Stimulated activated CD8-positive, alpha-beta memory T cell treated with anti-CD3 and anti-CD28 coated beads, Interleukin-15, amount 100 ng/mL, for 24 hours (primary cell): ENCODE results near the gene SH2D3C.
A peak's percentile ranks its signal among the peaks of the same experiment; 100 is the strongest.

ENCODE experiments used
- DNase-seq: peaks from one replicate; pipeline ENCODE4 v3.0.0-alpha.2; 2020; ENCODE audit warnings: low read depth

Gene SH2D3C

DNA sequence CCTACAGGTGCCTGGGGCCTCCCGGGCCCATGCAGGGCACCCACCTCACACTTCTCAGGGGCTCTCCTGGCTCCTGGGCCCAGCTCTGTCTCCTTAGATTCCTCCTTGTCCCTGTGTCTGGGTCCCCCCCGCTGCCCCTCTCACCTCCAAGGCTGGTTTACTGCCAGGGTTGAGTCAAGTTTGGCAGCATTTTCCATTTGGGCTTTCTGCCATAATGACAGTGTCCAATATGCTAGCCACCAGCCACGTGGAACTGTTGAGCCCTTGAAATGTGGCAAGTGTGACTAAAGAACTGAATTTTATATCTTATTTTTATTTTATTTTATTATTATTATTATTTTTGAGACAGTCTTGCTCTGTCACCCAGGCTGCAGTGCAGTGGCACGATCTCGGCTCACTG, 60.7 kb downstream of the SH2D3C start:
- DNase-seq: no peak

DNA sequence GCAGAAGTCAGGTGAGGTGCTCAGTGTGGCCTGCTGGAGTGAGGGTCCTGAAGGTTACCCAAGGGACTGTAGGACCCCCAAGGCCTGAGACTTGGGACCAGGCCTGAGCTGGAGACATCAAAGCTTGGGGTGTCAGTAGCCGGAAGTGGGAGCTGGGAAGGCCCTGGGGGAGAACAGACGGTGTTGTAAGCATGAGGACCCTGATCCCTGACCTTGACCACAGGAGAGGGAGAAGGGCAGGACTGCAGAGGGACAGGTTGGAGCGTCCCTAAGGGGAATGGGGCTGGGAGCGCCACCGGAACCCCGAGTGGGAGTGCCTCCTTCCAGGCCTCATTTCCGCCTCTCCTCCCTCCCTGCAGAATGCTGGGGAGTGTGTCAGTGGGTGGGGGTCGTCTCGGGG, 62.1 kb downstream of the SH2D3C start:
- no peak for DNase-seq

DNA sequence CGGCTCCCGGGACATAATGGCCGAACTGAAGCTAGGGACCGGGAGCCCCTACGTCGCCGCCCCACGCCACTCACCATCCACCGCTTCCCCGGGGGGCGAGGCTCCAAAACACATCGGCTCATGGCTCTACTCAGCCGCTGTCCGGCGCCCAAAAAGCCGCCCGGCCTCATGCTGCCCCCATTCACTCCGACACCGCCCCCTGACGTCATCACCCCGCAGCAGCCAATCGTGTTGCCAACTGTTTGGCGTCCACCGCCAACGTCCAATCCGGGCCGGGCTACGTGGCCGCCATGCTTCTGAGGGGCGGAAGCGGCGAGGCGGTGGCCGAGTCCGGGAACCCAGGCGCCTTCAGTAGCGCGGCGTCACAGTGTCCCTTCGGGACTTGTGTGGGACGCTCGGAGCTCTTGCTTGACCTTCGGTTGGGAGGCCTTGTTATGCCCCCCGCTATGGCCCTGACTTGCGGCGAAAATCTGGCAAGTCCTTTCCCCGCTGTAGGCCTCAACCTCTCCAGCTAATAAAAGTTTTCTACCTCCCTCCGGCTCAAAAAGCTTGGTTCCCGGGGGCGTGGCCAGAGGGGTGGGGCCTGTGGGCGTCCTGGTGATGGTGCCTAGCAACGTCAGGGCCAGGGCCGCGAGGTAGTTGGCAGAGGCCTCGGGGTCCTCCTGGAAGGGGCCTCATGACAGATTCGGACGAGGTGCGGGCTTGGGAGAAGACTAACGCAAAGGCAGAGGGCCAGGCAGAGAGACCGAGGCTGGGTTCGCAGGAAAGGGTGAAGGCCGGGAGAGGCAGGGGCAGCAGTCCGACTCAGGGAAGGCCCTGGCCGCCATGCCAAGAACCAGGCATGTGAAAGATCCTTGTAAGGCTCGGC, 62.8 kb downstream of the SH2D3C start, which contains the start of the genes PTRH1 and TTC16:
TSS of gene PTRH1 (minus strand) at position 194 of the 868 bp plus-strand sequence. CDS start at position 170, 24 bp downstream.
TSS of gene TTC16 (plus strand) at position 610 of the 868 bp plus-strand sequence. CDS start at position 677, 67 bp downstream.
- peak; percentile 95 for DNase-seq

DNA sequence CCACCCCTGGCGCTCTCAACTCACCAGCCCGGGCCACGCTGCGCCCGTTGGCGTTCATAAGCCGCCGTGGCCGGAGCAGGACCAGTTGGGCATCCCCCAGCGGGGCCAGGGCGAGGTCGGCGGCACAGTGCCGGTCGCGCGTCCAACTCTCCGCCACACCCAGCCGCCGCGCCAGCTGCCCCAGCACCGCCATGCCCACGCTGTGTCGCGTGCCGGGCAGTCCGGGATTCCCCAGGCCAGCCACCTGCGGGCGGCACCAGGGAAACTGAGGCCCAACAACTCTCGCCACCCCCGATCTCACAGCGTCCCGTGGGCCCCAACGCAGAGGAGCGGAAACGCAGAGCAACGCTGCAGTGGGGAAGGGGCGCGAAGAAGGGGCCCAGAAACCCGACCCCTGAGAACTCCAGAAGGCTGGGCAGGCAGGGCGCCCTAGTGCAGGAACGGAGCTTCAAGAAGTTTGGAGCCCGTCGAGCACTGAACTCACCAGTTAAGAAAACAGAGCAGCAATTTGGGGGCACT, 63.5 kb downstream of the SH2D3C start:
- DNase-seq: no peak

DNA sequence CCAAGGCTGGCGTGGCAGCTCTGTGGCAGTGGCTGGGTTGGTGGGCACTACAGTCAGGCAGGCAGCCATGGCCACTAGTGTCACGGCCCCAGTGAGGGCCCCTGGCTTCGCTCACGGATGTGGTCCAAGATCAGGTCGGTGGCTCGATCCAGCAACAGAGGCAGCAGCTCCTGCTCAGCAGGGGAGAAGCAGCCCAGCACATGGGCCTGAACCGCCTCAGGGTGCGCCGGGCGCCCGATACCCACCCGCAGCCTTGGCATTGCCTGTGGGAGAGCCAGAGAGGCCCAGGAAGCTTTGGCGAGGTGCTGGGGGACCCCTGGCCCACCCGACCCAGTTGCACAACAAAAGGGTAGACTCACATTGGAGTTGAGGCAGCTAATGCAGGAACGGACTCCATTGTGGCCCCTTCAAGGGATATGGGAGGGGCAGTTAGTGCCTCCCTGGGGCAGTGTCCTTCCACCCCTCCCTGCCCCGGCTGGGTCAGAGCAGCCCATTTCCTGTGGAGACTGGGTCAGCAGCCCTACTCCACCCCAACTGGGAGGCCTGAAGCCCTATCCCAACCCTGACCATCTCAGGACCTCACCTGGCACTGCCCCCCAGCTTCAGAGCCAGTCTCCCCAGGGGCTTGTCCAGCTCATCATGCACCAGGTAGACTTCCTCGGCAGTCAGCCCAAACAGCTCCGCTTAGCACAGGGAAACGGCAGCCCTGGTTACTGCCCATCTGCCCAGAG, 64.3 kb downstream of the SH2D3C start:
- no peak for DNase-seq

DNA sequence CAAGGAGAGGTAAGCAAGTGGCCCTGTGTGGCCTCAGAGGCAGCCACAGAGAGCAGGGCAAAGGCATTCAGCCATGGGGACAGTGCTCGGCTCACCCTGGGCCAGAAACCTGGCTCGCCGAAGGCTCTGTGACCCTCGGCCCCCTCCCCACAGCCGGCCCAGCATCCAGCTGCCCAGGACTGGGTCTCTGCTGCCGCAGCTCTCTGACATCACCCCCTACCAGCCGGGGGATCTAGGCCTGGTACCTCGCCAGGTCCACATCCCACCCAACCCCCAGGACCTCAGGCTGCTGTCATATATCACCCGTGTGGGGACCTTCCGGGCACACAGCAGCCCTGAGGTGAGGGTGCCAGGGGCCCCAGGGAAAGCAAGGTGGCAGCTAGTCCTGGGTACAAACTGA, 65.6 kb downstream of the SH2D3C start:
- DNase-seq: no peak

DNA sequence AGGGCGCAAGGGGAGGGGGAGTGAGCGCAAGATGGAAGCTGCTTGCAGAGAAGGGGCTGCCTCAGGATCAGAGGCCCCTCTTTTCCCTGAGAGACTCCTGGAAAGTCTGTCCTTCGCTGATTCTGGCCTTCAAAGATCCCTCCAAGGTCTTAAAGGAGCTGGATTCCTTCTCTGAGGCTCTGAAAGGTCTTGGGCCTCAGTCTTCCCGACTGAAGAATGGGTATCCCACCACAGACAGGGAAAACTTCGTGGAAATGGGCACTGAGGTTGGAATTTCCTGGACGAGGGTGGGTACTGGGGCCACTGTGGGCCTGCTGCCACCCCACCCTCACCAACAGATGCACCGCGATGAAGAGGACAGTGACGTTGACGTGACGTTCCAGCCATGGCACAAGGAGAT, 66.1 kb downstream of the SH2D3C start:
- DNase-seq: no peak

DNA sequence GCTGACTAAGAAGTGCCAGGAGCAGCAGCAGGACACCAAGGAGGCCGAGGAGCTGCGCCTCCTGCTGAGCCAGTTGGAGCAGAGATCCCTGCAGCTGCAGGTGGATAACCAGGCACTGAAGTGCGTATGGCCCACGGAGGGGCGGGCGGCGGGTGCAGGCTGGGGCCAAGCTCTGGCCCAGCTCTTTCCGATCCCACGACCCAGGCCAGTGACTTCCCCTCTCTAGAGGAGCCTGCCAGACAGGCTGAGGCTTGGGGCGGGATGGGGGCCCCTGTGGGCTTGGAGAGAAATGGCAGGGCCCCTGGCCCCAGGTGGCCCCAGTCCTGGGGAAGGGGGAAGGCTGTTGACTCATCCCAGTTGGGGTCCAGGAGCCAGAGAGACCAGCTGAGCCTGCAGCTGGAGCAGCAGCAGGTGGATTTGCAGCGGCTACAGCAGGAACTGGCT, 66.6 kb downstream of the SH2D3C start:
- DNase-seq: no peak

DNA sequence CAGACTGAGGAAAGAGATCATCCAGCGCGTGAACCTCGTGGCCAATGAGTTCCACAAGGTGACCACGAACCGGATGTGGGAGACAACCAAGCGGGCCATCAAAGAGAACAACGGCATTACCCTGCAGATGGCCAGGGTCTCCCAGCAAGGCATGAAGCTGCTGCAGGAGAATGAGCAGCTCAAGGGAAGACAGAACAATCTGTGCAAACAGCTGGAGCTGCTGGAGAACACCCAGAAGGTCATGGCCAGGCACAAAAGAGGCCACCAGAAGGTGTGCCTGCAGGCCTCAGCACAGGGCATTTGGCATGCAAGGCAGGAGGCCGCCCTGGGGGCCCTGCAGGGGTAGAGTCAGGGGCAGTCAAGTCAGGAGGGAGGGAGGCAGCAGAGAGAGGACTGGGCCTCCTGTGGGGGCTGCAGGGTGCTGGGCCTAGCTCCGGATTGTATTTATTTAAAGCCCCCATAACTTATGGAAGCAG, 67.2 kb downstream of the SH2D3C start:
- DNase-seq: no peak

DNA sequence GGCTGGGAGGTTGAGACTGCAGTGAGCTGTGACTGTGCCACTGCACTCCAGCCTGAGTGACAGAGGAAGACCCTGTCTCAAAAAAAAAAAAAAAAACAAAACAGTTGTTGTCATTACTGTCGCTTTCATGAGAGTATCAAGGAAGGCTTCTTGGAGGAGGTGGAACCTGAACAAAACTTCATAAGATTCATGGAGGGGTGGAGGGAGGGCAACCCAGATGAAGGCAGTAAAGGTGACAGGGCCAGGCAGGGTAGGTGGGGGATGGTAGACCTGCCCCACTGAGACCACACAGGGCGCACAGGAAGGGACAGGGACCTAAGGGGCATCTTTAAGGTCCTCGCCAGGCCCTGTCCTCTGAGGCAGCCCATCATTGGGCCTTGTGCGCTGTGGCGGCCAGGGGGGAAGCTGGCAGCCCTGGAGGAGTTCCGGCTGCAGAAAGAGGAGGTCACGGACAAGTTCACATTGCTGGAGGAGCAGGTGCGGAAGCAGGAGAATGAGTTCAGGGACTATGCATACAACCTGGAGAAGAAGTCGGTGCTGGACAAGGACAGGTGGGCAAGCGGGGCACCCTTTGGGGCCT, 68.2 kb downstream of the SH2D3C start:
- DNase-seq: no peak

DNA sequence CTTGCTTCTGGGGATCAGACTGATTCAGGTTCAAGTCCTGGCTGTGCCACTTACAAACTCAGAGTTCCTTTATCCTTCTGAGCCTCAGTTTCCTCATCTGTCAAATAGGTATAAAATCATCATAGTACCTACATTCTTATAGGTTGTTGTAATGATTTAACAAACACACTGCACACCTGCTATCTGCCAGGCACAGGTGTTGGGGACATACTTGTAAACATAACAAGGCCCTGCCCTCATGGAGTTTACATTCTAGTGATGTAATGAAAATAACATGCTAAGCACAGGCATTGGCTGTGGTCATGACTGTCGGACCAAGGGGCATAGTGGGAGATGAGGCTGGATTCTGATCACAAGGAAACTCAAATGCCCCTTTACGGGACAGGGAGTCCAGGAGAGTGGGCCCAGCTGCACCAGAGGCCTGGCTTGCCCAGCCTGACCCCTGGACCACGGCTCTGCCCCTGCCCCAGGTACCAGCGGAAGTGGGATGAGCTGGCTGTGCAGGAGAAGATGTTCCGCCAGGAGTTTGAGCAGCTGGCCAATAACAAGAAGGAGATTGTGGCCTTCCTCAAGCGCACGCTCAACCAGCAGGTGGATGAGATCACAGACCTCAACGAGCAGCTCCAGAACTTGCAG, 69.4 kb downstream of the SH2D3C start:
- DNase-seq: no peak

DNA sequence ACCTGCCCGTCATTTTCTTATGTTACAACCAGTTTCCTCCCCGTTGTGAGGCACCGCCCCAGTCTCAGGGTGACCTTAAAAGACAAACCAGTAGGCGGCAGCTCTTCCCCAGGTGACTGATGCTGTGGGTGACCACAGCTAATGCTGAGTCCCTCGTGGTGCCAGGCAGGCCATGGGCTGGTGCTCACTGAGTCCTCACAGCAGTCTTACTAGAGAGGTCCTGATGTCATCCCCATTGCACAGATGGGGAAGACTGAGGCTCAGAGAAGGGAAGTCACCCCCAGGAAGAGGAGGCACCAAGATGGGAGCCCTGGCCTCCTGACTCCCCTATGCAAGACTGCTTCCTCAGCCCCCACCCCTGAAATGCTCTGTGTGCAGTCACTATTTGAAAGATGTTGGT, 70.7 kb downstream of the SH2D3C start:
- DNase-seq: no peak

DNA sequence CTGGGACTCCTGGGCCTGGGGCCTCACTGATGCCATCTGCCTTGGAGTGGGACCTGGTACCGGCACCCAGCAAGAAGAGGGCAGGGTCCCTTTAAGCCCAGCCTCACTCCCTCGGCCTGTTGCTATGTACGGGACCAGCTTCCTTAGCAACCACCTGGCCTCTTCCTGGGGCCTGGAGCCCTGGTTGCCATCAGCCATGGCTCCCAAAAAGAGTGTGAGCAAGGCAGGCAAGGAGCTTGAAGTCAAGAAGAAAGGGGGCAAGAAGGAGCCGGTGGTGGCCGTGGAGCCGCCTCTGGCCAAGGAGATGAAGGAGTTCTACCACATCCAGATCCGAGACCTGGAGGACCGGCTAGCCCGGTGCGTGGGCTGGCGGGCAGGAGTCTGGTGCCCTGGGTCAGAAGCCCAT, 71.6 kb downstream of the SH2D3C start, which contains the start of gene CFAP157:
TSS of gene CFAP157 (plus strand) at position 153 of the 406 bp plus-strand sequence. CDS start at position 197, 44 bp downstream.
- DNase-seq: no peak

DNA sequence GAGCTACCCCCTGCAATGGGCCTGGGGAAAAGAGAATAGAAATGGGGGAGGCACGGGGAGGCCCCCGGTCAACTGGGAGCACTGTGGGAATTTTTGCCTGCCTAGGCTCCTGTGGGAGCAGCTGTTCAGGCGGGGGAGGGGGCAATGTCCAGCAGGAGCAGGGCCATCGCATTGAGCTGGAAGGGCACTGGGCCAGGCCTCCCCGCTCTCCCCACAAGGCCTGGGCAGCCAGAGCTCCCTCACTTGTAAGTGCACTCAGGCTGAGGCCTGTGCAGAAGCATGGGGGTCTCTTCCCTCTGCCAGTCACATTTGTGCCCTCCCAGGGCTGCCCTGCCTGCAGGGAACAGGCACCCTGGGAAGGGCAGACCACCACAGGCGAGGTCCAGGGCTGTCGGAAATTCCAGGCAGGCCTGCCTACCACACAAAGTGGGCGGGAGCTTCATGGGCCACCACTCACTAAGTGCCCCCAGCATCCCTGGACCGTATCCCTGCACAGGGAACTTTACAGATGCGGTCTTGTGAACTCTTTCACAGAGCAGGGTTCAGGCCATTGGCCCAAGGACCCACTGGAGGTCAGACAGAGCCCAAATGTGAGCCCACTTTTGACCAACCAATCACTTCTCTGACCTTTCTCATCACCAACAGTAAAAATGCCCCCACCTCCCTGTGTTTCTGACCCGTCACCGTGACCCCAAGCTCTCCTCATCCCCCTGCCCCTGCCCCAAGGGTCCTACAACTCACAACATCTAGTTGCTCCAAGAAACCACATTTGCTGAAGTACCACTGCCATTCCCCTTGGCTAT, 72.7 kb downstream of the SH2D3C start:
- no peak for DNase-seq

DNA sequence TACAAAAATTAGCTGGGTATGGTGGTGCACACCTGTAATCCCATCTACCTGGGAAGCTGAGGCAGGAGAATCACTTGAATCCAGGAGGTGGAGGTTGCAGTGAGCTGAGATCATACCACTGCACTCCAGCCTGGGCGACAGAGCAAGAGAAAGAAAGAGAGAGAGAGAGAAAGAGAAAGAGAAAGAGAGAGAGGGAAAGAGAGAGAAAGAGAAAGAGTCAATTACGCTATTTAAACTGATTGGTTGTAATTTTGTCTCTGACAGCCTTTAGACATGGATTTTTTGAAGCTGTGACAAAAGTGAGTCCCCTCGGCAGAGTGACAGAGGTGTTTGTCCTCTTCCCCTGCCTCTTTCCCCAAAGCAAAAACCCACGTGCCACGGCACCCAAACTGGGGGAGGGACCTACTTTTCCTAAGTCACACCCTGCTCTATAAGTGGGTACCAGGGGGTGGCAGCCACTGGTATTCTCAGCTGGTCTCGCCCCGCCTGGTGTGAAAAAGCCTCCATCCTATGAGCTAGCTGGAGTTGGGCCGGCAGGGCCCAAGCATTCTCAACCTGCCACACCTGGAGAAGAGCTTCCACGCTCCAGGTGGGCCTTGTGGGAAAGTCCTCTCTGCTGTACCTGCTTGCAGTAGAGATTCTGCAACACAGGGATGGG, 75.0 kb downstream of the SH2D3C start:
- DNase-seq: no peak

DNA sequence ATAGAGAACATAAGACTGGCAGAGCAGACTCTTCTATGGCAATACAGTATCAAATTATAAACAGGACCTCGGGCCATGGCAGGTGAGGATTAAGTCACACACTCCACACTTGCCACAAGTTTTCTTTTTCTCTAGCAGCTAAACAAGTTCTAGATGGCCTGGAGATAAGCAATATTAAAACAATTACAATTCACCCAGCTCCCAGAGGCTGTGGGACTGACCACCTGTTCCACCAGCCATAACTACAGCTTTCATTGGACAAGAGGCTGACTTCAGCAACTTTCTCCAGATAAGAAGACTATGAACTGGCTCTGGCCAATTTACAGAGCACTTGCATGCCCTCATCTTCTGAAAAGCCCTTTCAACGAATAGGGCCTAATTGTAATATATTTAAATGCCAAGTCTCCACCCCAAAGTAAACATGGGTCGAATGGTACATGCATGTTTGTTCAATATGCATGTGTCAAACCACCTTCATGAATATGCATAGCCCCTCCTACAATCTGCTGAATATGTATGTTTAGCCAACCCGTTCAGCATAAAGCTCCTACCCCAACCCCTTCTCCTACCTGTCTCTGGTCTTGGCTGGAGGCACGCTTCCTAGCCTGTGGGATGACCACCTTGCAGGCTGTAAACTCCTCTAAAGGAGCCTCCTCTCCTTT, 77.7 kb downstream of the SH2D3C start:
- no peak for DNase-seq

DNA sequence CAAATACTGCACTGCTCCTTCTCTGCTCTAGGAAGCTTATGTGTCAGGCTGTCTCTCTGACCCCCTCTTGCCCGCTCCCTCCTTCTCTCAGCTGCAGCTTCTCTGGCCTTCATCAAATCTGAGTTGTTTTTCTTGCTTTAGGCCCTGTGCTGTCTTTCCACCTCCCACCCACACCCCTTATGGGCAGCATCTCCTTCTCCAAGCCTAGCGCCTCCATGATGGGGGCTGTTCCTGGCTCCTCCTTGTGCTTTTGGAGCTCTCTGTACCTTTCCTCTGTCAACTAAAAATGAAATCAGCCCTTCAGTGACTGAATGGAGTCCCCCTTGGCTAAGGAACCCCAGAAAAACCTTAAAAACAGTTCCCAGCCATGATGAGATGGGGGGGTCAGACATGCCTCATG, 78.3 kb downstream of the SH2D3C start:
- DNase-seq: no peak

DNA sequence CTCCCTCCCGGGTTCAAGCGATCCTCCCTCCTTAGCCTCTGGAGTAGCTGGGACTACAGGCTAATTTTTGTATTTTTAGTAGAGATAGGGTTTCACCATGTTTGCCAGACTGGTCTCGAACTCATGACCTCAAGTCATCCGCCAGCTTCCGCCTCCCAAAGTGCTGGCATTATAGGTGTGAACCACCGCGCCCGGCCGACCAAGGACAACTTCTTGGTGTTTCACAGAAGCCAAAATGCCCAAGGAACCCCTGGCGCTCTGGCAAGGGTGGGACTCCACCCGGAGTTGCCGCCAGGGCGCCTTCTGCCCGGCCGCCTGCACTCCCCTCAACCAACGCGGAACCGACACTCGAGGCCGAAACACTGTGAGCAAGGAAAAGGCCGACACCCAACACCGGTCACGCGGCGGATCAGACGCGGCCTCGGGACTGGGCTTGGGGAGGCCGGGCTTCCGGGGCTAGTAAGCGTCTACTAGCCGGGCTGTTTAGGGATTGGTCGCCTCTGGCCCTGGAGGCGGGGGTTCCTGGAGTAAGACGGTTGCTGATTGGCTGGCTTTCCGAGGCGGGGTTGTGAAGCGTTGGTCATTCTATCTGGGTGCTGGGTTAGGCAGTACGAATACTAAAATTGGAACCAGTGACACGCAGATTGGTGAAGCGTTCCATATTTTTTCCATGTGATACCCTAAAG, 79.3 kb downstream of the SH2D3C start:
- DNase-seq: peak; percentile 49

DNA sequence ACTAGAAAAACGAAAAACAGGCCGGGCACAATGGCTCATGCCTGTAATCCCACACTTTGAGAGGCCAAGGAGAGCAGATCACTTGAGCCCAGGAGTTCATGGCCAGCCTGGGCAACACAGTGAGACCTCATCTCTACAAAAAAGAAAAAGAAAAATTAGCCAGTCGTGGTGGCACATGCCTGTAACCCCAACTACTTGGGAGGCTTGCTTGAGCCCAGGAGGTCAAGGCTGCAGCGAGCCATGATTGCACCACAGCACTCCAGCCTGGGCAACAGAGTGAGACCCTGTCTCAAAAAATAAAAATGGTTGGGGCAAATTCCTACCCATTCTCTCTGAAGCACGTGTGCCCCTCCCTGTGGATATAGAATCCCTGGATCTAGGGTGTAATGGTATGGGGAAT, 80.1 kb downstream of the SH2D3C start:
- no peak for DNase-seq
